HG02678 (cell line): ENCODE results near the gene CRACR2A.

ENCODE experiments used
- ATAC-seq: cut with Tn5 transposase; IDR thresholded peaks from one replicate; pipeline ENCODE4 v1.9.1; 2021; ENCODE audit warnings: mild to moderate bottlenecking, moderate library complexity; ENCODE audit not compliant: unreplicated experiment

CRACR2A gene

GRCh38 chr12:3684449-3685051 is 68.4 kb downstream of the CRACR2A start:
- ATAC-seq: no peak

- no peak for ATAC-seq
Measured at GRCh38 chr12:3683670-3684069, 69.2 kb downstream of the CRACR2A start.

GRCh38 chr12:3681595-3682061 is 71.3 kb downstream of the CRACR2A start:
- ATAC-seq: no peak

- no peak for ATAC-seq
Measured at GRCh38 chr12:3680919-3681594, 71.9 kb downstream of the CRACR2A start.

GRCh38 chr12:3679831-3680230 is 73.1 kb downstream of the CRACR2A start:
- no peak for ATAC-seq

- no peak for ATAC-seq
Measured at GRCh38 chr12:3677609-3678008, 75.3 kb downstream of the CRACR2A start.

- ATAC-seq: no peak
Measured at GRCh38 chr12:3673981-3674708, 78.8 kb downstream of the CRACR2A start.

- no peak for ATAC-seq
Measured at GRCh38 chr12:3672113-3672509, 80.8 kb downstream of the CRACR2A start.

GRCh38 chr12:3671330-3672112 is 81.4 kb downstream of the CRACR2A start:
- ATAC-seq: no peak

GRCh38 chr12:3670083-3670620 is 82.8 kb downstream of the CRACR2A start:
- no peak for ATAC-seq

GRCh38 chr12:3669594-3669993 is 83.3 kb downstream of the CRACR2A start:
- no peak for ATAC-seq

GRCh38 chr12:3668479-3669165 is 84.3 kb downstream of the CRACR2A start:
- no peak for ATAC-seq

- no peak for ATAC-seq
Measured at GRCh38 chr12:3667485-3667884, 85.4 kb downstream of the CRACR2A start.

- ATAC-seq: no peak
Measured at GRCh38 chr12:3666441-3666840, 86.5 kb downstream of the CRACR2A start.

- ATAC-seq: no peak
Measured at GRCh38 chr12:3662521-3662921, 90.4 kb downstream of the CRACR2A start.

GRCh38 chr12:3661028-3661427 is 91.9 kb downstream of the CRACR2A start:
- no peak for ATAC-seq

GRCh38 chr12:3658327-3659163 is 94.4 kb downstream of the CRACR2A start:
- no peak for ATAC-seq

GRCh38 chr12:3656946-3657622 is 95.8 kb downstream of the CRACR2A start:
- no peak for ATAC-seq

GRCh38 chr12:3655328-3655900 is 97.5 kb downstream of the CRACR2A start:
- ATAC-seq: no peak
